DMS153 treated with DMSO at 0.1 percent for 48 hours (cell line): ENCODE results near the gene RPS10.
"Not testable (repeated sequence)": the region's sequence is repeated elsewhere in the genome, so short reads cannot be mapped to it uniquely, and the experiment has no call there.

Experiments
- DNase-seq: peaks from one replicate; lab custom pipeline; 2025; ENCODE audit not compliant: unreplicated experiment; lab: John Stamatoyannopoulos, UW

Gene RPS10

DNA sequence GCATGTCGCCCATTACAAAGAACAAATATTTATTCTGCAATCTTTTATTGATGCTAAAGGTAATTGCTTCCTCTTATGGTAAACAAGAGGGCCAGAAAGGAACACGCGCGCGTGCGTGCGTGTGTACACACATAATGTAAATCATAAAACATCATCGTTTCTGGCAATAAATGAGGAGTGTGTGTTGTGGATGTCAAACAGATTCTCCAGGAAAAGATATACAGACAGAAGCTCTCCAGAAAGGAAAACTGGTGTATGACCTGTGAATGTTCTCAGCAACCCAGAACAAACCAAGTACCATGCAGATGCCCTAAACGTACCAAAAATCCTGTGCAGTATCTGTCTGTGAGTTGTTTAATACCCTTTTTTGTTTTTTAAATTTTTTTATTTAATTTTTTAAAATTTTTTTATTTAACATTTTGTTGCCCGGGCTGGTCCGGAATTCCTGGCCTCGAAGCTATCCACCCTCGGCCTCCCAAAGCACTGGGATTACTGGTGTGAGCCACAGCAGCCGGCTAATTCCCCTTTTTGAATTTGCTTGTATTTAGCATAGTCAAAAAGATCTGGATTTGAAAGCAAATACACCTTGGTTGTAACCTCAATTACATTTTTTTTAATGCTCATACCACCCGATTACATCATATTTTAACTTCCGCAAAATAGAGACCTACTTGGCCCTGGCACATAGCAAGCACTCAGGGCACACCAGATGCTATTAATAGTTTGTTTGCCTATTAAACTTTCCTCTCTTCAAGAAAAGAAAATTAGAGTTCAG lies 32.5 kb downstream of the RPS10 start:
- DNase-seq = peak; percentile 49

DNA sequence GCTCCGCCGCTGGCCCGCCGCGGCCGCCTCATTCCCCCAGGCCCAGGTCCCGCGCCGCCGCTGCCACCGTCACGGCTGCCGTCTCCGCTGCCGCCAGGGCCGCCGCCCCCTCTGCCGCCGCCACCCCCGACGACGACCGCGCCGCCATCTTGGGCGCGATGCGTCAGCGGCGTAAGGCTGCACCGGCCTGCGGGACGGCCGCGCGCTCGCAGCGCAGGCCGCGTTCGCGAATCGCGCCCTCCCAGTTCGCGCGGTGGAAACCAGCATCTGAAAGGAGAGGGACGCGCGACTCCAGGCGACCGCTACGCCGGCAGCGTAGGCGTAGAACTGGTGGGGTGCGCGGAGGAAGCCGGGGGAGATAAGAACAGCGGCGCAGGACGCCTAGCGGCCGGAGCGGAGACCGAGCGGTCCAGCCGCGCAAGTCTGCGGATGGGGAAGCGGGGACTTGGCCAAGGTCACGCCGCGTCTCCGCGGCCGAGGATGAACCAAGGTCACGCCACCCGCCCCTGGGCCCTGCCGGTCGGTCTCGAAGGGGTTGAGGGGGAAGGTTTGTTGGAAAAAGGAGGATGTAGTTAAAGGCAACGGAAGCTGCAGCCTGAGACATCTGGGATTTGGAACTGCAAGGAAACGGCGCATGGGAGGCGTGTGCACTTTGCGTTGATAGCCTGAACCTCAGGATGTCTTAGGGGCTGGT lies 33.2 kb downstream of the RPS10 start, which contains the start of gene NUDT3:
TSS of gene NUDT3 (minus strand) at position 173 of the 694 bp plus-strand sequence. CDS start 307 bp downstream, outside the sequence.
- peak; percentile 90 for DNase-seq

DNA sequence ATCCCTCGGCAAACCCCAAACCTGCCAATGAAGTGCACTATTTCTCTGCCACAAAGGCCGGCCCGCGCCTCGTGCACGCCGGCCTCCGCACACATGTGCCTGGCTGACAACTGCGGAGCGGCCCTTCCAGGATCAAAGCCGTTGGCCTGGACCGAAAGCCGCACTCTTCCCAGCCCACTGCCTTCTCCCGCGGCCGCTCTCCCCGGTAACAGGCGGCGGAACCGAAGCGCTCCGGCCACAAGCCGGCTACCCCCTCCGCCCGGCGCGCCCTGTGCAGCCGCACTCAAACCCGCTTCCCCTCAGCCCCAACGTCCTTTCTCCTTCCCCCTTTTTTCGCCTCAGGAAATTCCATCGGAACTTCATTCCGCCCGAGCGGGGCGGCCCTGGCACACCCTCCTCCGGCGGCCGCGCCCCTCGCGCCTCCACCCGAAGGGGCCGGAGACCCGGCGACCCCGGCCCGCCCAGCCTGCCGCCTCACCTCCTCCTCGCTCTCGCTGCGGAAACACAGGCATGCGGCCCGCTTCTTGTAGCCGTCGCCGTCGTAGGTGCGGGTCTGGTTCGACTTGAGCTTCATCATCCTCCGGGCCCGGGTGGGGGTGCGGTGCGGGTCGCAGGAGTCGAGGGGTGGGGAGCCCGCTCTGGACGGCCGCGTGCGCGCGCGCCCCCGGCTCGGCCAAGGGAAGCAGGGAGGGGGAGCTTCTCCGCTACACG lies 33.9 kb downstream of the RPS10 start:
- peak; percentile 23 for DNase-seq

DNA sequence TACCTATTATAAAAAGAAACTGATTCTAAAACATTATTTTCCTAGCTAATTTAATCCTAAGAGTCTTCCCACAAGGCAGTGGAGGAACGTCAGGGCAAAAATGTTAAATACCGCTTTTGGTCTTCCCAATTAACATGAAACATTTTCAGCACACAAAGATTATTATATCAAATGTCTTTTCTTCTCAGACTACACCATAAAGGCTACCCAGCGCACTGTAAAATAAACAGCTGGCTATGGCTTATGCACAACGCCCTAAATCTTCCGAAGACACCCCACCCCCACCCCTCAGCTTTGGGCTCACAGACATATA lies 34.4 kb downstream of the RPS10 start:
- peak; percentile 23 for DNase-seq

DNA sequence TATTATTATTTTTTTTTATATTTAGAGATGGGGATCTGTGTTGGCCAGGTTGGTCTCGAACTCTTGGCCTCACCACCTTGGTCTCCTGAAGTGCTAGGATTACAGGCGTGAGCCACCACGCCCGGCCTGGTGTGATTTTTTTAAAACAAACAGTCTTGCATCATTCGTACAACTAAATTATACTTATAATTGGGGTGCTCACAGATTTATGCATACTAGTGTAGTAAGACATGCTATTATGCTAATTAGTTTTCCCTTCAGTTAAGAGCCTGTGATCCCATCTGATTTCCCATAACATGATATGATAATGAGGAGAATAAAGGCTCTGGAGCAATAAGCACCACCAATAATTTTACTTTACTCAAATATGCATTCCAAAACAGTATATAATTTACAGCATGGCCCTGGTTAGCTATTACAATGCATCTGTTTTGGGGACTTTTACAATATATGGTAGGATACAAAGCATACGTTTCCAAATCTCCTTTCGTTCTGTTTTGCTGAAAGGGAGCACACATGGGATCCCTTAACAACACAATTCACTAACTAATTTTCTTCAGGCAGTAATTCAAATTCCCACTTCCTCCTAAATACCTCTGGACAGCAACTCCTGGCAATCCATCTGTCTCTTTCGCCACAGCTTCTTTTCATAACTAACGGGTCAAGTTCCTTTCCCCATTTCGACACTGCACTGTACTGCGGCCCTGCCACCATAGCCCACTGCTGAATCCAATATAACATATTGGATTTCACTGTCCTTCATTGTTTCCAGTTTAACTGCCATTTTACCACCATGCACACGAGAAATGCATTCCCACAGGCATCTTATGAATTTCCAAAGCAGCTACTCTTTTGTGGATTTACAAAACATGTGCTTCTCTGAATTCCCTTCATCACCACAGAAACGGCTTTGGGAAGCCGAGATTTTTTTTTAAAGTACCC lies 35.1 kb downstream of the RPS10 start:
- no peak for DNase-seq

DNA sequence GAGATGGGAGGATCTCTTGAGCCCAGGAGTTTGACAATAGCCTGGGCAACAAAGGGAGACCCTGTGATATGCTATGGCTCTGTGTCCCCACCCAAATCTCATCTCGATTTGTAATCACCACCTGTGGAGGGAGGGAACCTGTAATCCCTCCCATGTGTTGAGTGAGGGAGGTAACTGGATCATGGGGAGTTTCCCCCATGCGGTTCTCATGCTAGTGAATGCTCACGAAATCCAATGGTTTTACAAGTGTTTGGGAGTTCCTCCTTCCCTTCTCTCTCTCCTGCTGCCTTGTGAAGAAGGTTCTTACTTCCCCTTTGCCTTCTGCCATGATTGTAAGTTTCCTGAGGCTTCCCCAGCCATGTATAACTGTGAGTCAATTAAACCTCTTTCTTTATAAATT lies 36.8 kb downstream of the RPS10 start:
- DNase-seq = no peak

DNA sequence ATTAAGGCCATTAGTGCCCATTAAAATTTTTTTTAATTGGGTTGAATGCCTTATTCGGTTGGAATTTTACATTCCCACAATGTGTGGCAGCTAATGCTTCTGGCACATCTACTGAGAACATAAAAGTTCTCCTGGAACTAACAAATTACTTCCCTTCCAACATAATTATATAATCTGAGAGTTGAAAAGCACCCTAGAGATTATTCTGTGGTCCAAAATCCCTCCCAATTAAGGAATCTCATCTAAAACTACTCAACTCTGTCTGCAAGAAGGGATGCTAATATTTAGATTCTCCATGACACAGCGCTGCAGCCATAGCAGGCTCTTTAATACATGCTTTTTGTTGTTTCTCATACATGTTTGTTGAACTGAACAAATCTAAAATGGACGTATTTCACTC lies 37.4 kb downstream of the RPS10 start:
- no peak for DNase-seq

DNA sequence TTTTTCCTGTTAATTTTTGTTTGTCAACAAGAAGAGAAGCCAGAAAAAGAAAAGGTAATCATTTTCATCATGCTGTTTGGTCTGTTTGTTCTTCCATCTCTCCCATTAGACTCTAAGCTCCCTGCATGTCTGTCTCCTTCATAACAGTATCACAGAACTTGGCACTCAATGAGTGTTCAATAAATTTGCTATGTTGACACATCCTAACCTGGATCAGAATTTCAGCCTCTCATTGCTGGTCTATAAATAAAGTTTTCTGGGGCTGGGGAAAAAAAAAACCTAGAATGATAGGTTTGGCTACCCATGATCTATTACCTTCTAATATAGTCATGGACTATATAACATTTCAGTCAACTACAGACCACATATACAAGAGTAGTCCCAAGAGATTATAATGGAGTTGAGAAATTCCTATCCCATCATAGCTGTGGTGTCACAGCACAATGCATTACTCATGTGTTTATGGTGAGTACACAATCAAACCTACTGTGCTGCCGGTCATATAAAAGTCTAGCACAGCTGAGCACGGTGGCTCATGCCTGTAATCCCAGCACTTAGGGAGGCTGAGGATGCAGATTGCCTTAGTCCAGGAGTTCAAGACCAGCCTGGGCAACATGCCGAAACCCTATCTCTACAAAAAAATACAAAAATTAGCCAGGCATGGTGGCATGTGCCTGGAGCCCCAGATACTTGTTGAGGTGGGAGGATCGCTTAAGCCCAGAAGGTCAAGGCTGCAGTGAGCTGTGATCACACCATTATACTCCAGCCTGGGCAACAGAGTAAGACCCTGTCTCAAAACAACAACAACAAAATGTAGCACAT lies 39.3 kb downstream of the RPS10 start:
- no peak for DNase-seq

DNA sequence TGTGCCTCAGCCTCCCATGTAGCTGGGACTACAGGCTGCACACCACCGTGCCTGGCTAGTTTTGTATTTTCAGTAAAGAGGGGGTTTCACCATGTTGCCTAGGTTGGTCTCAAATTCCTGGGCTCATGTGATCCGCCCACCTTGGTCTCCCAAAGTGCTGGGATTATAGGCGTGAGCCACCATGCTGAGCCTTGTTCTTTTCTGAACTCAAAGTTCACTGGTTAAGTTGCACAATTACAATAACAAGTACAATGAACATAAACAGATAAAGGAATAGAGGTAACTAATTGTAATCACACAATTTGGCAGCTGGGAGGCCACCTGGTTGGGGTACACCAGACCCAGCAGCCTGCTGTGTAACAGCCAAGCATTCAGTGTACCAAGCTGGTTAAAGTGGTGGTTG lies 40.1 kb downstream of the RPS10 start:
- no peak for DNase-seq

DNA sequence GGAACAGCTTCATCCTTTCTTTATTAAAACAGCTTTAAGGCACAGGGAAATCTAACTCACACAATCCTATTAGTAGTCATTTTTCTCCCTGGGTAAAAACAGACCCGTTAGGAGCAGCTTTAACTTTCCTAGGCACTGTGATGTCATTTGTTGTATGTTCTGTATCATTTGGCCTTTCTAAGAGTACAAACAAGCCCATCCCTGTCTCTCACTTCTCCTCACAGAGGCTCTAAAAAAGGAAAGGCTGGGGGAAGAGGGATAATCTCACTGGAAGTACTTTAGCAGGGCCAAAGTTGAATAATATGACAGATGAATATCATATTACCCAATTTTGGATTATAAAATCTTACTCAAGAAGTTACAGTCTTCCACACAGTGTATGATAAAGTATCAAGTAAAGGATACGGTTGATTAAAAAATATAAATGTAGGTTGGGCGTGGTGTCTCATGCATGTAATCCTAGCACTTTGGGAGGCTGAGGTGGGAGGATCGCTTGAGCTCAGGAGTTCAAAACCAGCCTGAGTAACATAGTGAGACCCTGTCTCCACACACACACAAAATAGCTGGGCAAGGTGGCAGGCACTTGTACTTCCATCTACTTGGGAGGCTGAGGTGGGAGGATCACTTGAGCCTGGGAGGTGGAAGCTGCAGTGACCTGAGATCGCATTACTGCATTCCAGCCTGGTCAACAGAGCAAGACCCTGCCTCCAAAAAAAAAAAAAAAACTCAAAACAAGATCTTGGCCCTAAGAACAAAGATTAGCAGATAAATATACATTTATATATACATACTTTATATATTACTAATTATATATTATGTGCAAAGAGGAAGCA lies 41.3 kb downstream of the RPS10 start:
- no peak for DNase-seq

DNA sequence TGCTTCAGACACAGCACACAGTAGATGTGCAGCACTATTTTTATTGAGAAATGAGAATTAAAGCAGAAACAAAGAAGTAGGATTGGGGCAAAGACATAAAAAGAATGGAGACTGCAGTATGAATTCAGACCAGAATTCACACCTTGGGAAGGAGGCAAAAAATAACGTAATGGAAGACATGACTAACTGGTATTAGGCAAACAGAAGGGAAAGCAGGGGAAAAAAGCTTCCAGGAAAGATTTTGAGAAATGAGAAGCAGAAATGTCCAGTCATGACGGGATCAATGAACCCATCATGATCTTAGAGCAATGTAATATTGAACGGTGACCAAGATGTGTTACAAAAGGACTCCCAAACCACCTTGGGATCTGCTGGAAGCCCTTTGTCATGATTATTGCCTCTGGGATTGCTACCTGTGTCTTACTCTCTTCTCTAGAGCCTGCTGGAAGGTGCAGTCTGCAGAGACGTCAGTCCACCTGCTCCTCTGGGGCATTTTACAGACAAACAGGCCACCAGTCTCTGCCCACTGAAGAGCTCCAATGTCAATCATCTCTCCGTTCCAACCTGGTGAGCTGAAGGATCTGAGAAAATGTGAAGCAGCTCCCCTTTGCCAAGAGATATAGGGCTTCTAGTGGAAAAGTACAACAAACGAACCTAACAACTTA lies 42.1 kb downstream of the RPS10 start:
- no peak for DNase-seq

DNA sequence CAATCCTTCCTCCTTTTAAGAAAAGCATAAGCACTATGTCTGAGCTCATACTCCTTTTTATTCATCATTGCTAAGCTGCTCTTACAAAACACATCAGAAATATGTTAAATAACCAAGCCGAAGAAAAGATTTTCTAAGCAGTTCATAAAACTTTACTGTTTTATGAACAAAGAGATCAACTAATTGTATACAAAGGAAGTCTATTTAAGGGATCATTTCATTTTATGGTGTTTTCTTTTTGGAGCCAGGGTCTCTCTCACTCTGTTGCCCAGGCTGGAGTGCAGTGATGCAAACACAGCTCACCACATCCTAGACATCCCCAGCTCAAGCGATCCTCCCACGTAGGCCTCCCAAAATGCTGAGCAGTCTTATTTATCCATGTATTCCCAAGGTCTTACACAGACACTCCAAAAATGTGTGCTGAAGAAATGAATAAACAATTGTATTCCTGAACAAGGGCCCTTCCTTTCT lies 42.7 kb downstream of the RPS10 start:
- DNase-seq = no peak

DNA sequence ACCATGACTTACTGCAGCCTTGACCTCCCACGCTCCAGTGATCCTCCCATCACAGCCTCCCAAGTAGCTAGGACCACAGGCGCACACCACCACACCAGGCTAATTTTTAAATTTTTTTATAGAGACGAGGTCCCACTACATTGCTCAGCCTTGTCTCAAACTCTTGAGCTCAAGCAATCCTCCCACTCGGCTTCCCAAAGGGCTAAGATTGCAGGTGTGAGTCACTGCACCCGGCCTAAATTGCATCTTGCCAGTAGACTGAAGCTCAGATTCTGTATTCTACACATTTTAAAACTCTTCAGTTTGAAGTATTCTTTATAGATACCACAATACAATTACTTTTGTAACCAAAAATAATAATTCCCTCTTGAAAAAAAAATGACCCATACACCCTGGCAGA lies 44.8 kb downstream of the RPS10 start:
- no peak for DNase-seq

DNA sequence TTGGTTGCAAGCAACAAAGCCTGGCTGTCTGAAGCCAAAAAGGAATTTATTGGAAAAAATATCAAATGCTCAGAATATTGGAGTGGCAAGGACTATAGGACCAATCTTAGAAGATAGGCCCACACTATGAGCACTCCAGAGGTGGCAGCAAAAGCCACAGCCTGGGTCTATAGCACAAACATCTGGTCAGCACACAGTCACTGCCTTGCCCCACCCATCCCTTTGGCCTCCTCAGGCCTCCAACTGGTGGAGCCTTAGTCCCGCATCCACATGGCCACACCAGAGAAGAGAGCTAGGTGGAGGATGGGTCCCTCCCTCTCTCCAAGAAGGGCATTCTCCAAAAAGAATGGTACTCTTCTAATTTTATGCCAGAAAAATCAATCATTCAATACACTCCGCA lies 47.4 kb downstream of the RPS10 start:
- DNase-seq = no peak

DNA sequence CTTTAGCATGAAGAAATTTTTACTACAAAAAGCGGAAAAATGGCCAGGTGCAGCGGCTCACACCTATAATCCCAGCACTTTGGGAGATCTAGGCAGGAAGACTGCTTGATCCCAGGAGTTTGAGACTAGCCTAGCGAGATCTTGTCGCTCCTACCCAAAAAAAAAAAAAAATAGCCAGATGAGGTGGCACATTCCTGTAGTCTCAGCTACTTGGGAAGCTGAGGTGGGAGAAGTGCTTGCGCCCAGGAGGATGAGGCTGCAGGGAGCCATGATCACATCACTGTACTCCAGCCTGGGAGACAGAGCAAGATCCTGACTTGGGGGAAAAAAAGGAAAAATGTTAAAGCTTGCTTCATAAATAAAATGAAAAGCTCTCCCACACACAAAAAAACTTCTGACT lies 47.9 kb downstream of the RPS10 start:
- no peak for DNase-seq

DNA sequence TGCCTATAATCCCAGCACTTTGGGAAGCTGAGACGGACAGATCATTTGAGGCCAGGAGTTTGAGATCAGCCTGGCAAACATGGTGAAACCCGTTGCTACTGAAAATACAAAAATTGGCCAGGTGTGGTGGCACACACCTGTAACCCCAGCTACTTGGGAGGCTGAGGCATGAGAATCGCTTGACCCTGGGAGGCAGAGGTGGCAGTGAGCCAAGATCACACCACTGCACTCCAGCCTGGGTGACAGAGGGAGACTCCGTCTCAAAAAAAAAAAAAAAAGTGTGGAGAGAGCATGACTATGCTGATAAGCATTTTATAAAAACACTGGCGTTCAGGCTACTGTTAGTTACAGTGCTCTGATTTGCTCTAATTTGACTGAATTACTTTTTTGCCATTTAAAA lies 48.3 kb downstream of the RPS10 start:
- DNase-seq = not testable (repeated sequence)

DNA sequence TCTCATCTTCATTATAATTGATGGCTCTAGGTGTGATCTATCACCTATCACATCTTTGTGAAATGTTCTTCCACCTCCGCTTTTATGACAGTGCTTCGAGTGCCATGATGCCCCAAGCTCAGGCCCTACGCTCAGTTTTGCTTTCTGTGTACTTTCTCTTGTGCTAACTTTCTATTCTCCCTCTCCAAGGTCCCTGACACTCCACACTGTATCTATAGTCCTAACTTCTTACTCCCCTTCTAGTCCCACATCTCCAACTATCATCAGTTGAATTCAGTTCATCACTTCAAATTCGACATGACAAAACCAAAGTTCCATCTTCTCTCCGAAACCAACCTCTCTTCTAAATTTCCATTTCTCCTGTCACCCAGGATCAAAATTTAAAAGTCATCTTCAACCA lies 50.0 kb downstream of the RPS10 start:
- no peak for DNase-seq

DNA sequence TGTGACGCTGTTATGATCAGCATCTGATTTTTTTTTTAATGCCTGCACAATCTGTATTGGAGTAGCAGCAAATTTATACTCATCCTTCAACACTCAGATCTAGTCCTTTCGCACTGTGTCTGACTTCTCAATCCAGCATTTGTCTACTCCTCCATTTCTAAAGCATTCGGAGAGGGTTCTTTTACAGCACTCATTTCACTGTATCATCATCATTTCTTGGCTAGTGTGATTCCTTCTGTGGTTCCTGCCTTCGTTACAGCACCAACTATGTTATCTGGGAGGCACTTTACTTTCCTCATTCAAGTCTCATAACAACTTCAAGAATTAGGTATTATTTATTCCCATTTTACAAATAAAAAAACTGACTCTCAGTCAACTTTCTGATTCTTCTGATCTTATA lies 51.4 kb downstream of the RPS10 start:
- DNase-seq = no peak

DNA sequence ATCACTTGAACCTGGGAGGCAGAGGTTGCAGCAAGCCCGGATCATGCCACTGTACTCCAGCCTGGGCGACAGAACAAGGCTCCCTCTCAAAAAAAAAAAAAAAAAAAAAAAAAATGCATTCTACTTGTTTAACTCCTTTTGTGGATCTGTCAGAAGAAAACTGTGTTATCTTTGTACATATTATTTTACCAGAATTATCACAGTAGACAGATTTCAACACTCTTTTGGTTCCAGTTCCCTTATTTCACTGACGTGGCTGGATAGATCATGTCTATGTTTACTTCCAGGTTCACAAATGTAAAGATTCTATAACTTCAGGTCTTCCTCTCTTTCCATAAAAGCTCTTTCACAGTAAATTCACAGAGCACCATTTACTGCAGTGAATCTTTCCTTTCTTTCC lies 51.8 kb downstream of the RPS10 start:
- DNase-seq = no peak
